Fibroblast of upper back skin (primary cell): ENCODE measurements around the gene PDE3A.

Source experiments
- DNase-seq: peaks from one replicate; pipeline ENCODE4 v3.0.0-alpha.2; 2013

The PDE3A gene

GRCh38 chr12:20463913-20464524, 95.7 kb downstream of the PDE3A start:
- no peak for DNase-seq

GRCh38 chr12:20469300-20469699, 101.0 kb downstream of the PDE3A start:
- no peak for DNase-seq

GRCh38 chr12:20469756-20470155, 101.4 kb downstream of the PDE3A start:
- DNase-seq: no peak

- no peak for DNase-seq
Observed at GRCh38 chr12:20472102-20472782, 103.9 kb downstream of the PDE3A start.

GRCh38 chr12:20473133-20473532, 104.8 kb downstream of the PDE3A start:
- no peak for DNase-seq

GRCh38 chr12:20474016-20474415, 105.7 kb downstream of the PDE3A start:
- DNase-seq: no peak

- DNase-seq: peak; percentile 71
Observed at GRCh38 chr12:20474443-20474842, 106.1 kb downstream of the PDE3A start.

GRCh38 chr12:20475542-20475941, 107.2 kb downstream of the PDE3A start:
- no peak for DNase-seq

- no peak for DNase-seq
Observed at GRCh38 chr12:20476551-20476950, 108.2 kb downstream of the PDE3A start.

- no peak for DNase-seq
Observed at GRCh38 chr12:20477255-20477654, 108.9 kb downstream of the PDE3A start.

GRCh38 chr12:20477672-20478071, 109.3 kb downstream of the PDE3A start:
- no peak for DNase-seq

GRCh38 chr12:20482491-20483054, 114.2 kb downstream of the PDE3A start:
- no peak for DNase-seq

- no peak for DNase-seq
Observed at GRCh38 chr12:20483776-20484175, 115.4 kb downstream of the PDE3A start.

GRCh38 chr12:20486233-20486632, 117.9 kb downstream of the PDE3A start:
- DNase-seq: peak; percentile 56

- no peak for DNase-seq
Observed at GRCh38 chr12:20487519-20487918, 119.2 kb downstream of the PDE3A start.

- peak; percentile 80 for DNase-seq
Observed at GRCh38 chr12:20489645-20490044, 121.3 kb downstream of the PDE3A start.

- peak; percentile 75 for DNase-seq
Observed at GRCh38 chr12:20490213-20490612, 121.9 kb downstream of the PDE3A start.

- no peak for DNase-seq
Observed at GRCh38 chr12:20491290-20491689, 123.0 kb downstream of the PDE3A start.

GRCh38 chr12:20492251-20492760, 124.0 kb downstream of the PDE3A start:
- DNase-seq: peak; percentile 66

GRCh38 chr12:20493934-20494333, 125.6 kb downstream of the PDE3A start:
- DNase-seq: peak; percentile 45

- peak; percentile 52 for DNase-seq
Observed at GRCh38 chr12:20494851-20495250, 126.5 kb downstream of the PDE3A start.

- no peak for DNase-seq
Observed at GRCh38 chr12:20495997-20496396, 127.7 kb downstream of the PDE3A start.

- DNase-seq: no peak
Observed at GRCh38 chr12:20497707-20498106, 129.4 kb downstream of the PDE3A start.

GRCh38 chr12:20501958-20502357, 133.6 kb downstream of the PDE3A start:
- no peak for DNase-seq
